Central memory CD8-positive, alpha-beta T cell (primary cell): ENCODE data around the gene KCND2.

Source experiments
- ATAC-seq: fragments of 150-1000 bp; cut with Tn5 transposase; replicated peaks from 2 replicates; pipeline ENCODE4 v1.10.0; 2022; ENCODE audit warnings: mild to moderate bottlenecking, moderate FRiP score, moderate number of reproducible peaks; ENCODE audit not compliant: poor library complexity, severe bottlenecking; ENCODE audit errors: extremely low read depth
- DNase-seq, 2 donors: peaks; one replicate each; pipeline ENCODE4 v3.0.0; 2021; ENCODE audit warnings: low spot score in 2 of 2
- H3K27ac Mint-ChIP-seq: one replicate; pipeline ENCODE4 v1.8.0; 2022; ENCODE audit warnings: low read depth, mild to moderate bottlenecking, moderate library complexity, mixed read lengths
- H3K27me3 Mint-ChIP-seq: one replicate; pipeline ENCODE4 v1.8.0; 2022; ENCODE audit warnings: mixed read lengths
- H3K36me3 Mint-ChIP-seq: one replicate; pipeline ENCODE4 v1.8.0; 2022; ENCODE audit warnings: mild to moderate bottlenecking, moderate library complexity, mixed read lengths; ENCODE audit not compliant: insufficient read depth
- H3K4me1 Mint-ChIP-seq: one replicate; pipeline ENCODE4 v1.8.0; 2022; ENCODE audit warnings: mixed read lengths
- H3K4me3 Mint-ChIP-seq: one replicate; pipeline ENCODE4 v1.8.0; 2022; ENCODE audit warnings: mild to moderate bottlenecking, moderate library complexity, mixed read lengths
- H3K9me3 Mint-ChIP-seq: one replicate; pipeline ENCODE4 v1.8.0; 2022; ENCODE audit warnings: mixed read lengths

The KCND2 gene

DNA sequence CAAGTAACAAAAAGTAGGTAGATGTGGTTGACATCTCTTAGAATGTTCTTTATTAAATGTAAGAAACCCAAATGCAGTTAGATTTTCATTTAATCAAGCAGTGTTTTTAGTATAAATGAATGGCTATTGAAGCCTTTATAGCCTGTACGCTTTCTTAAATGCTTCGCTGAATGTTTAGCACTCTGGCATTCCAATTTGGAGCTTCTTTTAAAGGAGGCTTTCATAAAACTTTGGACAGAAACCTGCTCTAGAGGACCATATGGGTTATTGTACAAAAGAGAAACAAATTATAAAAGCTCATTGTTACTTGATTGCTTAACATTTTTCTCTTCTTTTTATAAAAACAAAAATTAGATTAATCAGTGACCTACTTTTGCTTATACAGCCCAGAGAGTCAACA is 59.5 kb downstream of the KCND2 start:
- Mint-ChIP-seq H3K27ac (no peak overlapping the region), H3K36me3 (no peaks in the 10 kb centered on the region)

DNA sequence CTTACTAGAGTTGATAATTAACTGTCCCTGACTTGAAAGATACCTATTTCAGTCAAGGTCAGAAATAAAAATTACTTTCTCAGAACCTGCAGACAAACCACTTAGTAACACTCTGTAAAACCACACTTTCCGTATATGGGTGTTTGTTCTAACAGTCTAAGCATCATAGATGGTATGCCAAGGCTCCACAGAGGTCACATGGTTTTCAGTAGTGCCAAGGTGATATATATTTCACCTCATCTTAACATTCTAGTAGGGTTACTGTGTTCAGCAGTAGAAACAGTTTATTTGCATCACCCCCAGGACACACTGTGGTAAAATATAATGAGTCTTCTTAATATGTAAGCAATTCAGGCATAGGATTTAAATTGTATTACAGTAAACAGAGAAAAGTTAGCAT is 61.5 kb downstream of the KCND2 start:
- H3K36me3 Mint-ChIP-seq: no peaks in the 10 kb centered on the region
- H3K27me3 Mint-ChIP-seq: no peaks in the 10 kb centered on the region

More for the DNA sequence above, 59.5 kb downstream of the KCND2 start:
- ATAC-seq (no peak), DNase-seq (no peak)
- Mint-ChIP-seq H3K9me3 (peaks cover 7% of the 10 kb centered on the region), H3K4me3 (no peak overlapping the region), H3K4me1 (no peaks in the 10 kb centered on the region), H3K27me3 (no peaks in the 10 kb centered on the region)

DNA sequence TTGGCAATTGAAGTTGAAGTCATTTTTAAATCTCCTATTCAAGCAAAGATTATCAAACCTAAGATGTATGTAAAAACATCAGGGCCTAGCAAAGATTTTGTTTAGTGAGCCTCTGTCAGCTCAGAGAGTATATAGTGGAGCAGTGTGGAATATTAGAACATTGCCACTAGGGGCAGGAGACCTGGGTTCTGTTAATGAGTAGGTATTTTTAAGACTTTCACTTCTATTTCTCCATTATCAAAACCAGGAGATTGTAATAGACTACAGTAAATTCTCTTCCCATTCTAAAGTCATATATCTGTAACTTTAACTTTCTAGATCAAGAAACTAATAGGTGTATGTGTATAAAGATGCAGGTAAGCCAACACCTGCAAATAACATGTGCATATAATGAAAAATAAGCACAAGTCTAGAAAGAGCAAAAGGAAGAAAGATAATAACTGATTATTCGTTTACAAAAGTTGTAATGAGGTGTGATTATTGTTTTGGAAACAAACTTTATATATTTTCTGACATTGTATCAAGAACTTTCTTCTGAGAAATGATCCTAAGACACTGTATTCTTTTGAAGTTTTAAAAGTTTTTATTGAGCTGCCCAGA is 64.4 kb downstream of the KCND2 start:
- DNase-seq: no peak
- Mint-ChIP-seq H3K9me3 (peaks cover 7% of the 10 kb centered on the region), H3K27me3 (no peaks in the 10 kb centered on the region), H3K4me1 (no peaks in the 10 kb centered on the region), H3K27ac (no peak overlapping the region), H3K4me3 (no peak overlapping the region), H3K36me3 (no peaks in the 10 kb centered on the region)
- no peak for ATAC-seq

More for the DNA sequence above, 61.5 kb downstream of the KCND2 start:
- Mint-ChIP-seq H3K27ac (no peak overlapping the region), H3K9me3 (peaks cover 7% of the 10 kb centered on the region), H3K4me1 (no peaks in the 10 kb centered on the region), H3K4me3 (no peak overlapping the region)
- ATAC-seq: no peak
- DNase-seq: no peak

DNA sequence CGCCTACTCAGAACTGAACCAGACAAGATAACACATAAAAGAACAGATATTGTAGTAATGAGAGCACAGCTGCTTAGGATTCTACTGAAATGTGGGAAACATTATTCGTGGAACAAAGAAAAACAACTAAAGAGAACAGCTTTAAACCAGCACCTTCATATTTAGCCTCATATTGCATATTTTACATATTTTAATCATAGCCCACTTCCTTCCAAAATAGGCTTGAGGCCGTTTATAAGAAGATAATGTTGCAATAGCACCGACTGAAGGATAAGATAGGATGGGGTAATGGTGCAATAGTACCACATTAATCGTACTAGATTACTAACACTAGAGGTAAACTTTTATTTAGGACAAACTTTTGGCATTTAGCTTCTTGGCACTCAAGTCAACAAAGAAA is 71.3 kb downstream of the KCND2 start:
- Mint-ChIP-seq H3K4me3 (no peak overlapping the region), H3K36me3 (no peaks in the 10 kb centered on the region), H3K4me1 (no peaks in the 10 kb centered on the region), H3K27me3 (no peaks in the 10 kb centered on the region), H3K27ac (no peak overlapping the region), H3K9me3 (peaks cover 5% of the 10 kb centered on the region)
- ATAC-seq (no peak), DNase-seq (no peak)

DNA sequence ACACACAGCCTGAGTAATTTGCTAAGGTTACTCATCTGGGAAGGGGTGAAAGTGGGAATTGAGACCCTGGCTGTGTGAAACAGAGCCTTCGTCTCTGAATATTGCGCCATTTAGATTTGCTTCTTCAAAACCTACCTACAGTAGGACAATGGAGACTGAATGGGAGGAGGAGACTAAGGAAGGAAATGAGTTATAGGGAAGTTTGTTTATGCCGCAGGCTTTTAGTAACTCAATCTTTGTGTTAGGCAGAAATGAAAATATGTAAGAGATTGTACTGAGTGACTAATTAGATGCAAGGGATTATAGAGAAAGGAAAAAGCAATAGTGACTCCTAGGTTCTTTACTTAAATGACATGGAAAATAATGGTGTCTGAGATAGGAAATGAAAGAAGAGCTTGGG is 80.2 kb downstream of the KCND2 start:
- H3K27ac Mint-ChIP-seq: no peak overlapping the region
- H3K4me3 Mint-ChIP-seq: no peak overlapping the region
- ATAC-seq (no peak), DNase-seq (no peak)
- peaks cover 1% of the 10 kb centered on the region for H3K36me3 Mint-ChIP-seq
- H3K27me3 Mint-ChIP-seq: no peaks in the 10 kb centered on the region
- H3K9me3 Mint-ChIP-seq: peaks cover 12% of the 10 kb centered on the region
- no peaks in the 10 kb centered on the region for H3K4me1 Mint-ChIP-seq

DNA sequence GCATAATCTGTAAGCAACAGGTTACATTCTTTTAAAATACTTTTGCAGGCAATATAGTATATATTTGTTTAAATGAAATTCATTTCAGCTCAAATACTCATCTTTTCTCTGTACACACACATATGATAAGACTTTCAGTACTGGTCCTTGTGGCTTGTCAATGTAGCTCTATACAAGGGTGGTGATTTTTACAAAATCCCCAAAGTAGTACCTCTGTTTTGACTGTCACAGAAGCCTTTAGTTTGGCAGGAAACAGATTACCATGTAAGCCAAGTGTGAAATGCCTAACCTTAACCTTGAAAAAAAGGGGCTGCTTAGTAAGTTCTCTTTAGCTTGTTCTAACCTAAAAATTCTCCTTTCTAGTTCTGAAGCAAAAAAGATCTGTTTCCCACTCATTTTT is 87.9 kb downstream of the KCND2 start:
- no peaks in the 10 kb centered on the region for H3K4me1 Mint-ChIP-seq
- peaks cover 15% of the 10 kb centered on the region for H3K9me3 Mint-ChIP-seq
- peaks cover 6% of the 10 kb centered on the region for H3K36me3 Mint-ChIP-seq
- H3K4me3 Mint-ChIP-seq: no peak overlapping the region
- no peak for DNase-seq
- no peak overlapping the region for H3K27ac Mint-ChIP-seq
- ATAC-seq: no peak
- H3K27me3 Mint-ChIP-seq: no peaks in the 10 kb centered on the region

DNA sequence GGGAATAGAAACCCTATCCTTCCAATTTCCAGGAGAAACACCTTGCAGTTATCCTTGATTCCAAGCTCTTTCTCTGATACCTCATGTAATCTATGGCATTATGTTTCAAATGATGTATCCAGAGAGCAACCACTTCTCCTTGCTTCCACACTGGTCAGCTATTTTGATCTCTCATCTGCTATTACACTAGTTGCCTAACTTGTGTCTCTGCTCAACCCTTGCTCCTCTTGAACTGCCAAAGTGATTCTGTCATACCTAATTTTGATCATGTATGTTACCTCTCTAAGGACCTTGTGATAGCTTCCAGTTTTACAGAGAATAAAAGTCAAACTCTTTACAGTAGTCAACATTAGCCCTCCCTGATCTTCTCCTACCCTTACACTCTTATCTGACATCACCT is 90.4 kb downstream of the KCND2 start:
- H3K27ac Mint-ChIP-seq: no peak overlapping the region

DNA sequence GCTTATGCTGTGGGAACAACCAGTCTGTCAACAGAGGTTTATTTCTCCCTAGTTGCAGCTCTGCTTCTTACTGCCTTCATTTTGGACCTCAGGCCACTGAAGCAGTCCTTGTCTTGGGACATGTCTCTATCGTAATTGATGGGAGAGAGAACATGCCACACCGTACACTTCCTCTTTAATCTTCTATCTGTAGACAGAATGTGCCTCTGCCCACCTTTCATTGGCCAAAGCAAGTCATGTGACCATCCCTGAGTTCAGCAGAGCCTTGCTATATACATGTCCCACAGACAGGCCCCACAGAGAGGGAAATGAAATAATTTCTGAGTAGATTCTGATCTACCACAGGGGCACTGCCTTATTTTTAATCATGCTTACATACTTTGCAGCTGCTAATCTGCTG is 98.0 kb downstream of the KCND2 start:
- H3K4me3 Mint-ChIP-seq: no peak overlapping the region
- ATAC-seq: no peak
- no peak overlapping the region for H3K27ac Mint-ChIP-seq
- H3K4me1 Mint-ChIP-seq: no peaks in the 10 kb centered on the region
- DNase-seq: no peak
- H3K36me3 Mint-ChIP-seq: no peaks in the 10 kb centered on the region
- H3K9me3 Mint-ChIP-seq: peaks cover 7% of the 10 kb centered on the region
- no peaks in the 10 kb centered on the region for H3K27me3 Mint-ChIP-seq

More for the DNA sequence above, 90.4 kb downstream of the KCND2 start:
- Mint-ChIP-seq H3K36me3 (peaks cover 5% of the 10 kb centered on the region), H3K27me3 (no peaks in the 10 kb centered on the region), H3K4me1 (no peaks in the 10 kb centered on the region), H3K9me3 (peaks cover 15% of the 10 kb centered on the region), H3K4me3 (no peak overlapping the region)
- DNase-seq (no peak), ATAC-seq (no peak)

DNA sequence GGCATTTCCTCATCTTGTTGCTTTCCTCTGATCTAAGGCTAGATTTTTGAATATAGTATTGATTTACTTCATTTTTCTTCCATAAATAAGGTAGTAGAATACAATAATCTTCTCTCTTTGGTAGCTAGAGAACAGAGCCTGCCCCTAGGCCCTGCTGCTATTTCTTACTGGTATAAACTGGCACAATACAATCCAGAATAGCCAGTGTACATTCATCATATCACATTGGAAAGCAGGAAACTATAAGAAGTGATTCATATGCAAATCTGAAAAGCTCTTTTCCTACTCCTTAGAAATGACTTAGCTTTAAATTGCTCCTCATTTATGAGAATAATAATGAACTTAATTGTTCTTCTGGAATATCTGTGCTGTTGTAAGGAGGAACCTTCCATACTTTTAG is 100.2 kb downstream of the KCND2 start:
- H3K27me3 Mint-ChIP-seq: no peaks in the 10 kb centered on the region
- DNase-seq (no peak), ATAC-seq (no peak)
- no peaks in the 10 kb centered on the region for H3K36me3 Mint-ChIP-seq
- no peak overlapping the region for H3K27ac Mint-ChIP-seq
- H3K4me3 Mint-ChIP-seq: no peak overlapping the region
- H3K9me3 Mint-ChIP-seq: peaks cover 7% of the 10 kb centered on the region
- H3K4me1 Mint-ChIP-seq: no peaks in the 10 kb centered on the region

DNA sequence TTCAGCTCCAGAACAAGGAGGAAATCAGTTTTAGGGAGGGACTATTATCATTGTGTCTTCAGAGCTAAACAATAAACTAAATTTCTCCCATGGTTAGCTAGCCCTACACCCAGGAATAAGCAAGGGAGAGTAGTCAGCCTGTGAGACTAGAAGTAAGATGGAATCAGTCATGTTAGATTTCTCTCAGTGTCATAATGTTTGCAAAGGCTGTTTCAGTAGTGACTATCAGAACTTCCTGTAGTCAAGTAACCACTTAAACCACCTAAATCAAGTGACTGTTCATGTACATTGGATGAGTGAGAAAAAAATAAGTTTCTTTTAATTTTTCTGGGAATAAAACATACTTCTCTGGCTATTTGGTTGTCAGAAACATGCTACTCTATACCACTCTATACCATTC is 121.6 kb downstream of the KCND2 start:
- Mint-ChIP-seq H3K9me3 (peaks cover 12% of the 10 kb centered on the region), H3K36me3 (no peaks in the 10 kb centered on the region), H3K27ac (no peak overlapping the region), H3K4me1 (no peaks in the 10 kb centered on the region), H3K27me3 (no peaks in the 10 kb centered on the region), H3K4me3 (no peak overlapping the region)
- ATAC-seq (no peak), DNase-seq (no peak)

DNA sequence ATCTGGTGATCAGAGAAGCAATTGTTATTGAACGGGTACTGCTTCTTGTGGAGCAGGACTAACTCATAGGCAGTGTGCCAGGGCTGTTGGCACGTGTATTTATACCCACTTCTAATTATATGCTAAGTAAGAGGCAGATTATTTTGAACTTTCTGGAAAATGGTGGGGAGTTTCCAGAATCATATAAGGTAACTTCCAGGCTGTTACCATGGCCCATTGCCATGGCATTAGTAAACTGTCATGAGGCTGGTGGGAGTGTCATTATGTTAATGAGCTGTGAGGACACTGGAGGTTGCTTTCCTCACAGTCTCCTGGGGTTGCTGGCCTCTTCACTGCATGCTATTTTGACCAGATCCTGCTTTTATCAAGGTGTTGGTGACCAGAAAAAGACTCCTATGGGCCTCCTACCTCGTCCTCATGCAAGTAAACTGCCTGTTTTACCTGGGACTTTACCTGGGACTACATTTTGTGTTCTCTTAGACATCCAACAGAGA is 122.6 kb downstream of the KCND2 start:
- no peak for DNase-seq
- Mint-ChIP-seq H3K36me3 (no peaks in the 10 kb centered on the region), H3K9me3 (peaks cover 12% of the 10 kb centered on the region), H3K4me1 (no peaks in the 10 kb centered on the region), H3K27me3 (no peaks in the 10 kb centered on the region), H3K4me3 (no peak overlapping the region), H3K27ac (no peak overlapping the region)
- no peak for ATAC-seq

DNA sequence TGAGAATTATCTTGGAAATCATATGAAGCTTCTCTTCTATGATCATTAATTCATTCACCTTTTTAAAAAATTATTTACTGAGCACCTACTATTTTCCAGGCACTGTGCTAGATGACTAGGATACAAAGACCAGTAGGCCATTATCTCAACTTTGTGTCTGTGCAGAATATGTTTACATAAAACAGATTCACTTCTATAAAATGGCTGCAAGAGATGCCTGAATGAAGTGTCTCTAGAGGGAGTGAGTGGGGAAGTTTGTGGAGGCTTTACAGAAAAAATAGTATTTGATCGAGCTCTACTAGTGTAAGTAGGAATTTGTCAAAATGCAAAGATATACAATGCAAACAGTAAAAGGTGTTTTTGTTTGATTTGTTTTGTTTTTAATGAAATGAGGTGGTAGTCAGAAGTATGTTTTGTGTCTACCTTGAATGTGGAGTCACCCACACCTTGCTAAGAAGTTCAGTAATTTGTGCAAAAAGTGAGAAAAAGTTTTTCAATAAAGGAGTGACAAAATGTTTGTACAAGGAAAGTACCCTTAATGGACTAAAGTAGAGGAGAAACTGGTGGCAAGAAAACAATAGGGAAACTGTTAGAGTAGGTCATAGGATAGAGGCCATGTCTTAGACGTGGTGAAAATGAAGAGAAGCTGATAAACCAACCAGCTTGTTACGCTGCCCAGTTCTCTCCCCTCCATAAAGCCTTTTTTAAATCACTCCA is 125.5 kb downstream of the KCND2 start:
- no peaks in the 10 kb centered on the region for H3K36me3 Mint-ChIP-seq
- H3K9me3 Mint-ChIP-seq: peaks cover 7% of the 10 kb centered on the region
- H3K4me1 Mint-ChIP-seq: no peaks in the 10 kb centered on the region
- H3K27me3 Mint-ChIP-seq: no peaks in the 10 kb centered on the region
- H3K4me3 Mint-ChIP-seq: no peak overlapping the region
- DNase-seq: no peak
- no peak overlapping the region for H3K27ac Mint-ChIP-seq
- ATAC-seq: no peak

DNA sequence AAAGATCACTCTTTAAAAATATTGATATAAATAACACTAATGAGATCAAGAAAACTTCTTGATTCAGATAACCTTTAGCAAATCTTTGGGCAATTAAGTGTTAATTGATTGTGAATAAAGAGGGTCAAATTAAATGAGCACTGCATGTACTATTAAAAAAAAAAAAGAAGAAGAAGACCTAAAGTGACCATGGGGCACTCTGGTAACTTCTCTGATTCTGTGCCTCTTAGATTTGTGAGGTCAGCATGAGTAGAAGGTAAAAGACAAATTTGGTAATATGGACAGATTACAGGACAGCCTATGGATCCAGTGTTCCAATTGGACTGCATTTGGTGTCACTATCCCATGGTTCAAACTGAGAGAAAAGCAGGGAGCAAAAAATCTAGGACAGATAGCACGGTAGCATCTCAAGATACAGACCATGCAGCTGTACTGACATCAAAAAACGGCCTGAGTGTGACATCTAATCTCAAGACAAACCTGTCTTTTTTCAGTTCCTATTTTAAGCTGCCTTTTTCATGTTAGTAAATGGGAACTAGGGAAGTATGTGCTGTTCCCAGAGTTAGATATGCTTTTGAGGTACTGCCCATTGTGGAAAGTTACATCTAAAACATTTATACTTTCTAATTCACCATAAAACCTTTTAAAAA is 128.0 kb downstream of the KCND2 start:
- DNase-seq (no peak), ATAC-seq (no peak)
- H3K36me3 Mint-ChIP-seq: no peaks in the 10 kb centered on the region
- H3K4me1 Mint-ChIP-seq: no peaks in the 10 kb centered on the region
- H3K4me3 Mint-ChIP-seq: no peak overlapping the region
- no peak overlapping the region for H3K27ac Mint-ChIP-seq
- no peaks in the 10 kb centered on the region for H3K27me3 Mint-ChIP-seq
- peaks cover 7% of the 10 kb centered on the region for H3K9me3 Mint-ChIP-seq
